ENCODE results near the gene CYP2W1. TPM values are rescaled to one million over a fixed set of nuclear protein-coding genes. Genes with fewer than 3 reads are reported as not detected.
"Not testable (repeated sequence)": the region's sequence is repeated elsewhere in the genome, so short reads cannot be mapped to it uniquely, and the experiment has no call there.

Gene CYP2W1
- polyA plus RNA-seq, 1 donor, result 2.1 TPM

DNA sequence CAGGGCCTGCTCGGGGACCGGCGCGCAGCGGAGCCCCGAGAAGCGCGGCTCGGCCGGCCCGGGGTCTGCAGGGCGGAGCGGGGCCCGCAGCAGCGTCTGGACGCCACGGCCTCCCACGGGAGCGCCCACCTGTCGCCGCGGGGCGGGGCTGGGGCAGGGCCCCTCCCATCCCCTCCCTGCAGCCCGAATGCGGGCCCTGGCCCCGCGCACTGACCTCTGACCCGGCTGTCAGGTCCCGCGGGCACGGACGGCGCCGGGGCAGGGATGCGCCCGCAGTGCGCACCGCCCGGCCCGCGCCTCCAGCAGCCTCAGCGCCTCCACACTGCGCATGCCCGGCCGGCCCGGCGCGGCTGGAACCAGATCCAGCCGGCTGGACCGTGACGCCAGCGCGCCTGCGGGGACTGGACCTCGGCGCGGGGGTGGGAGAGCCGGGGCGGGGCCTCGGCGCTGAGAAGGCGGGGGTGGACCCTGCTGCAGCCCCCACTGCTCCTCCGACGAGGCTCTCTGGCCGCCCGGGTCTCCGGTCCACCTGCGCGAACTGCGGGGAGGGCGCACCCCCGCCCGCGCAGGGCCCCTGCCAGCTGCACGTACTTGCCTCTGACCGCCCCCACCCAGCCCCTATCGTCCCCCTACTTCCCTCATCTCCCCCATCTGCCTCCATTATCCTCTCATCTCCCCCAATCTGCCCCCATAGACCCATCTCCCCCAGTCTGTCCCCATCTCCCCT is 45.2 kb downstream of the CYP2W1 start:
- DNase-seq, result peak; percentile 91

DNA sequence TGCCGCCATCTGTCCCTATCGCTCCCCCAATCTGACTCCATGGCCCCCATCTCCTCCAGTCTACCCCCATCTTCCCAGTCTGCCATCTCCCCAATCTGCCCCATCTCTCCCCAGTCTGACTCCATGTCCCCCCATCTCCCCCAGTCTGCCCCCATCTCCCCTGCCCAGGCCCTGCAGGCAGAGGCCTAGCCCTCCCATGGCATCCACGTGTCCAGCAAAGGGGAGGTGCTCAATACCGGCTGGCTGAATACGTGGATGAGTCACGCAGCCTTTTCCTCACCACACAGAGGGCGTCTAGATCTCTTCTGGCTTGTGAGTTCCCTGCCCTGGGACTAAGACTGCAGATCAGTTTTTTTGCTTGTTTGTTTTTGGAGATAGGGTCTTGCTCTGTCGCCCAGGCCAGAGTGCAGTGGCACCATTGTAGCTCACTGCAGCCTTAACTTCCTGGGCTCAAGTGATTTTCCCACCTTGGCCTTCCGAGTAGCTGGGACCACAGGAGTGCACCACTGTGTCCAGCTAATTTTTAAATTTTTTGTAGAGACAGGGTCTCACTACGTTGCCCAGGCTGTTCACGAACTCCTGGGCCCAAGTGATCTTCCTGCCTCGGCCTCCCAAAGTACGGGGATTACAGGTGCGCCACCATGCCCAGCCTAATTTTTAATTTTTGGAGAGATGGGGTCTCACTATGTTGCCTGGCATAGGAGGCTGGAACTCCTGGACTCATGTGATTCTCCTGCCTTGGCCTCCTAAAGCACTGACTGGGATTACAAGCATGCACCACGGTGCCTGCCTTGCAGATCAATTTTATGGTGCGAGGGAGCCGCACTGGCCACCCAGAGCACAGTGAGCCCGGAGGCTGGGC is 46.0 kb downstream of the CYP2W1 start:
- DNase-seq, result peak; percentile 59

DNA sequence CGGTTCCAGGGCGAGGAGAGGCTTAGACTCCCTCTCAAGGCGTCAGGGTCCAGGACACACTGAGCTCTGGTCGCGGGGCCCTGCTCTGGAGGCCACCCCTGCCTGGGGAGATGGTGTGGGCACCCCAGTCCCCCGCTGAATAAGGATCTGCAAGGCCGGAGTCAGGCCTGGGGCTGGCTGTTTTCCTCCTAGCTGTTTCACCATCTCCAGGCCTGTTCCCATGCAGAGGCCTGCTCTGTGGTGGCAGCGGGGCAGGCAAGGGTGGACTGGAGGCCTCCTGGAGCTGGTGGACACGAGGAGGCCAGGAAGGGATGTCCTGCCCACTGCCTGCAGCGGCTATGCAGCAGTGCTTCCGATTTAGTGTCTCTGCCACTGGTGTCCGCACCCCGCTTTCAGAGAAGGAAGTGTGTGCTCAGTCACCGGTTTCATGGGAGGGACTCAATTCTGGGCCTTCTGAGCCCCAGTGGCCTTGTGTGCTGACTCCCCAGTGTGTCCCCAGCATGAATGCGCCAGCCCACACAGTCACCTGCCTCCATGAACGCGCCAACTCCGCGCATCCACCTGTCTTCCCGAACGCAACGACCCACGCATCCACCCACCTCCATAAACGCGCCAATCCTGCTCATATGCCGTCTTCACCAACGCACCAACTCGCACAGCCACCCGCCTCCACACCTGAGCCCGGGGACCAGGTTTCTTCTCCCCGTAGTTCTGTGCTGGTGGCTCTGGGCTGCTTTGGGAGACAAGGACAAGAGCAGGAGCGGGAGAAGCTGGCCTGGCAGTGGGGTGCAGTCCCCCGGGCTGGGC is 46.9 kb downstream of the CYP2W1 start:
- DNase-seq, result no peak

DNA sequence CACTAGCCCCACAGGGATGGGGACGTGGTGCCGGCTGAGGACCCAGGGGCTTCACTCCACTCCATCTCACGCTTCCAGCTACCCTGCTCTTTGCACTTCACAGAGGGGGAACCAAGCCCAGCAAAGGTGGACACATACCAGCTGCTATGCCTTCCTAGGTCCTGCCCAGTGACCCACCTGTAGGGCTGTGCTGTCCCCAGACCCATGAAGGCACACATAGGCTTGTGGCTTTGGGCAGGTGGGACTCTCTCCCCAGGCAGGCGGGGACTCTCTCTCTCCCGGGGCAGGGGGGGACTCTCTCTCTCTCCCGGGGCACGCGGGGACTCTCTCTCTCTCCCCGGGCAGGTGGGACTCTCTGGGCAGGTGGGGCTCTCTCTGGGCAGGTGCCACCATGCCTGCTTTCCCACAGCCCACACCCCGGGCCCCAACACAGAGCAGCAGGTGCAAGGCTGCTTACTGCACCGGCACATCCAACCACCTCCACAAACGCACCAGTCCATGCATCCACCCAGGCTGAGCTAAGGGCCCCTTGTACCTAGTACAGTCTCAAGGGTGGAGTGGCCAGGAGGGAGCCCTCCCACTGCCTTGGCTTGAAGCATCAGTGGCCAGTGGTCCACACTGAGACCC is 47.6 kb downstream of the CYP2W1 start:
- DNase-seq, result no peak

DNA sequence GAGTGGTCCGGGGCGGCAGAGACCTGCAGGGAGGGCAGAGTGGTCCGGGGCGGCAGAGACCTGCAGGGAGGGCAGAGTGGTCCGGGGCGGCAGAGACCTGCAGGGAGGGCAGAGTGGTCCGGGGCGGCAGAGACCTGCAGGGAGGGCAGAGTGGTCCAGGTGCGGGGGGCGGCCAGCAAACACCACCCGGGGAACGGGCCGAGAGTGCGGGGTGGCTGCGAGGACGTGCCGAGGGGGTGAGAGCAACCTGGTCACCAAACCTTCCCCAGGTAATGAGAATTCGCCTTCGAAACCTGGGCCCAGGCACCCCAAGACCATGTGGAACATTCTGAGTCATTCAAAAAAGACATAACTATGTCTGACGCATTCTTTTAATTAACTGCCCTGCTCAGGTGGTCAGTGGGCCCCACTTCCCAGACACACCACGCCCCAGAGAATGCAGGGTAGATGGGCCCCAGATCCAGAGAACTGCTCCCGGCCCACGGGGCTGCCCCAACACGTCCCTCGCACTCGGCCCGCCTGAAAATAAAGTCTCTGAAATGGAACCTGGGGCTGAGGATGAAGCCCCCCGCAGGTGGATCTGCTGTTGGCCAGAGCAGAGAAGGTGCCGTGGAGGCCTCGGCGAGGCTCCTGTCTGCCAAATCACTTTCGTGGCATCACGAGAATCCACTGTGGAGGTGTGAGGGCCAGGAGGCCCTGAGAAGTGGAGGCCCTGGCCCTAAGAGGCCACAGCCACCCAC is 48.9 kb downstream of the CYP2W1 start:
- no peak for DNase-seq

- DNase-seq, result no peak
Measured at GRCh38 chr7:1032536-1033181, 49.7 kb downstream of the CYP2W1 start.

GRCh38 chr7:1033546-1034145 is 50.7 kb downstream of the CYP2W1 start:
- no peak for DNase-seq

DNA sequence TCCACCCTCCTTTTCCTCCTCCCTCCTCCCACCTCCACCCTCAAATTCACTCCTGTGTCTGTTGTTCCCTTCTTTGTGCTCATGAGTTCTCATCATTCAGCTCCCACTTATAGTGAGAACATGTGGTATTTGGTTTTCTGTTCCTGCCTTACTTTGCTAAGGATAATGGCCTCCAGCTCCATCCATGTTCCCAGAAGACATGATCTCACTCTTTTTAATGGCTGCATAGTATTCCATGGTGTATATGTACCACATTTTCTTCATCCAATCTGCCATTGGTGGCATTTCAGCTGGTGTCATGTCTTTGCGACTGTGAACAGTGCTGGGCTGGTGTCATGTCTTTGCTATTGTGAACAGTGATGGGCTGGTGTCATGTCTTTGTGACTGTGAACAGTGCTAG is 51.8 kb downstream of the CYP2W1 start:
- not testable (repeated sequence) for DNase-seq

DNA sequence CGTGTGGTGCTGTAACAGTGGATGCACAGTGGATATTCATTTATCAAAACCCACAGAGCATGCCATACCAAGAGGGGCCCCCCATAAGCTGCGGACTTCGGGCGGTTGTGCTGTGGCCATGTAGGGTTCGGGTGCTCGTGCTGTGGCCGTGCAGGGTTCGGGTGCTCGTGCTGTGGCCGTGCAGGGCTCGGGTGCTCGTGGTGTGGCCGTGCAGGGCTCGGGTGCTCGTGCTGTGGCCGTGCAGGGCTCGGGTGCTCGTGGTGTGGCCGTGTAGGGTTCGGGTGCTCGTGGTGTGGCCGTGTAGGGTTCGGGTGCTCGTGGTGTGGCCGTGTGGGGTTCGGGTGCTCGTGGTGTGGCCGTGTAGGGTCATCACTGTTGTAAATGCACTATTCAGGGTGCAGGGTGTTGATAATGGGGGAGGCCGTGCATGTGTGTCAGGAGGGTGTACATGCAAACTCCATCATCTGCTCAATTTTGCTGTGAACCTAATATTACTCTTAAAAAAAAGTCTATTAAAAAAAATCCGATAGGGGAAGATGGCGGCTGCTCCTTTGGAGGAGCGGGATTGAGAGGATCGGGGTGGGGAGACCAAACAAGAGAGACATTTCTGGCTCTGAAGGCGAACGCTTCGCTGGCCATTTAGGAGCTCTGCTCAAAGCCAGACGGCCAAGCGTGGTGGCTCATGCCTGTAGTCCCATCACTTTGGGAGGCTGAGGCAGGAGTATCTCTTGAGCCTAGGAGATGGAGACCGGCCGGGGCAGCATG is 53.4 kb downstream of the CYP2W1 start:
- DNase-seq, result not testable (repeated sequence)

Other genes starting within 250 kb of the CYP2W1 start
- 163 TPM for gene SUN1, start 150.7 kb upstream of the CYP2W1 start, polyA plus RNA-seq (ENCODE audit: insufficient read length)
- 42.9 TPM for gene GET4, start 106.6 kb upstream of the CYP2W1 start, polyA plus RNA-seq (ENCODE audit: insufficient read length)
- gene ADAP1, start 28.5 kb upstream of the CYP2W1 start, polyA plus RNA-seq (ENCODE audit: insufficient read length), result 11.0 TPM
- 16.9 TPM for gene COX19, start 7.6 kb upstream of the CYP2W1 start, polyA plus RNA-seq (ENCODE audit: insufficient read length)
- gene GPR146, start 61.4 kb downstream of the CYP2W1 start, polyA plus RNA-seq (ENCODE audit: insufficient read length), result 2.5 TPM
- gene GPER1, start 104.9 kb downstream of the CYP2W1 start, polyA plus RNA-seq (ENCODE audit: insufficient read length), result 5.5 TPM
- 22.5 TPM for gene ZFAND2A, start 177.0 kb downstream of the CYP2W1 start, polyA plus RNA-seq (ENCODE audit: insufficient read length)
- gene UNCX, start 249.7 kb downstream of the CYP2W1 start, polyA plus RNA-seq (ENCODE audit: insufficient read length), result 8.5 TPM

Measured in left kidney (tissue), 2 donors.